ENCODE results near the gene SLC23A1.

- TF ChIP-seq CTCF (conservative IDR thresholded peaks at IDR 0.05; ENCODE audit: low read length) (no peak), EZH2phosphoT487 (IDR thresholded peaks at IDR 0.05; ENCODE audit: borderline replicate concordance) (no peak)
Observed at GRCh38 chr5:139358064-139358463, 25.0 kb downstream of the SLC23A1 start.

Measured in Loucy (cell line).